A549 (cell line): ENCODE results near the gene ANO10. TPM values are rescaled to one million over a fixed set of nuclear protein-coding genes. Genes with fewer than 3 reads are reported as not detected.

Experiments
- ATAC-seq, 2 experiments: fragments of 200-7000 bp in 1 of 2; fragments of >200 bp in 1 of 2; cut with Nextera tagmentation in 1 of 2; cut with Tn5 transposase in 1 of 2; 3 replicates each; pipeline versions ENCODE4 v1.8.0 to v1.9.1; 2018 to 2020; ENCODE audit warnings: mild to moderate bottlenecking in 1 of 2, moderate library complexity in 1 of 2
- CTCF ChIA-PET: fragments of 300-600 bp; sonication (Branson Sonifier 250); formaldehyde crosslinking; extraction: SDS; loops from one replicate; lab custom pipeline; 2021; ENCODE audit warnings: antibody characterized with exemption, inconsistent platforms; lab: Yijun Ruan, JAX
- POLR2A ChIA-PET: fragments of 350-600 bp; formaldehyde crosslinking; extraction: SDS; loops from one replicate; lab custom pipeline; 2021; ENCODE audit warnings: antibody characterized with exemption, inconsistent platforms; lab: Yijun Ruan, JAX
- DNase-seq, 2 experiments: peaks; one replicate each; pipeline versions ENCODE4 v3.0.0 to v3.0.0-alpha.2; 2011 to 2016; ENCODE audit warnings: low read depth in 1 of 2, low spot score in 1 of 2
- FAIRE-seq: peaks from 2 replicates; lab custom pipeline; 2011; peaks lifted over from hg19 to GRCh38; lab: Jason Lieb, UNC
- H3K27ac ChIP-seq, 2 experiments: fragments of >200 bp; sonication (Bioruptor Twin); formaldehyde crosslinking; 3 replicates each; pipeline ENCODE4 v1.5.1; 2016 to 2017
- H3K4me1 ChIP-seq: fragments of >200 bp; sonication (Bioruptor Twin); formaldehyde crosslinking; 3 replicates; pipeline ENCODE4 v1.6.1; 2016
- H3K4me2 ChIP-seq: fragments of >200 bp; sonication (Bioruptor Twin); formaldehyde crosslinking; 3 replicates; pipeline ENCODE4 v1.6.1; 2016
- H3K4me3 ChIP-seq: fragments of >200 bp; sonication (Bioruptor Twin); formaldehyde crosslinking; 3 replicates; pipeline ENCODE4 v1.5.1; 2016
- H3K9me3 ChIP-seq: fragments of >200 bp; sonication (Bioruptor Twin); formaldehyde crosslinking; 3 replicates; pipeline ENCODE4 v1.6.1; 2016
- ATOH8 ChIP-seq: fragments of 250-450 bp; sonication (Bioruptor Pico); IDR thresholded peaks from 2 replicates; pipeline ENCODE4 v1.5.0; 2020; ENCODE audit warnings: low read depth, mild to moderate bottlenecking, moderate library complexity
- BHLHE40 ChIP-seq: IDR thresholded peaks from 2 replicates; pipeline ENCODE4 v1.6.1; 2012; ENCODE audit warnings: low read depth, low read length, inconsistent platforms
- CEBPB ChIP-seq, 2 experiments: fragments of >200 bp in 1 of 2; sonication (Bioruptor Twin) in 1 of 2; formaldehyde crosslinking in 1 of 2; IDR thresholded peaks; 2 replicates each; pipeline ENCODE4 v1.6.1; 2012 to 2016
- CHD2 ChIP-seq: fragments of 150-350 bp; IDR thresholded peaks from 2 replicates; pipeline ENCODE4 v1.6.1; 2014; ENCODE audit warnings: low read length; ENCODE audit not compliant: partially characterized antibody
- CTCF ChIP-seq: fragments of >200 bp; sonication (Bioruptor Twin); formaldehyde crosslinking; IDR thresholded peaks from 3 replicates; pipeline ENCODE4 v1.5.1; 2016
- EHF ChIP-seq: fragments of 250-450 bp; sonication (Bioruptor Pico); IDR thresholded peaks from 2 replicates; pipeline ENCODE4 v1.5.0; 2020; ENCODE audit warnings: mild to moderate bottlenecking
- EP300 ChIP-seq, 2 experiments: fragments of >200 bp; sonication (Bioruptor Twin); formaldehyde crosslinking; IDR thresholded peaks; 2 replicates in 1 of 2; 3 replicates in 1 of 2; pipeline ENCODE4 v1.6.1; 2016 to 2017
- GATA3 ChIP-seq: IDR thresholded peaks from 2 replicates; pipeline ENCODE4 v1.6.1; 2012; ENCODE audit warnings: borderline replicate concordance
- HOXA7 ChIP-seq: fragments of 250-450 bp; sonication (Bioruptor Pico); IDR thresholded peaks from 2 replicates; pipeline ENCODE4 v1.5.0; 2020; ENCODE audit warnings: mild to moderate bottlenecking, moderate library complexity
- JUNB ChIP-seq: fragments of >200 bp; sonication (Bioruptor Twin); formaldehyde crosslinking; IDR thresholded peaks from 2 replicates; pipeline ENCODE4 v1.6.1; 2016
- KDM1A ChIP-seq: fragments of 200-600 bp; sonication (generic); IDR thresholded peaks from 2 replicates; pipeline ENCODE4 v1.6.1; 2016; ENCODE audit warnings: low read depth, mild to moderate bottlenecking
- KDM5A ChIP-seq: fragments of 200-600 bp; sonication (generic); IDR thresholded peaks from 2 replicates; pipeline ENCODE4 v1.6.1; 2016; ENCODE audit warnings: antibody characterized with exemption, mild to moderate bottlenecking
- MAFK ChIP-seq: fragments of 450-650 bp; IDR thresholded peaks from 2 replicates; pipeline ENCODE4 v1.6.1; 2014; ENCODE audit not compliant: partially characterized antibody
- MAZ ChIP-seq: fragments of 150-350 bp; IDR thresholded peaks from 2 replicates; pipeline ENCODE4 v1.6.1; 2014; ENCODE audit warnings: antibody characterized with exemption, low read depth, low read length, borderline replicate concordance
- MYC ChIP-seq: IDR thresholded peaks from 2 replicates; pipeline ENCODE4 v1.6.1; 2012; ENCODE audit warnings: mild to moderate bottlenecking, inconsistent platforms, low read length, improper control_type of control experiment, borderline replicate concordance
- RAD21 ChIP-seq, 2 experiments: fragments of >200 bp in 1 of 2; sonication (Bioruptor Twin) in 1 of 2; formaldehyde crosslinking in 1 of 2; IDR thresholded peaks in 1 of 2; conservative IDR thresholded peaks in 1 of 2; 2 replicates in 1 of 2; 3 replicates in 1 of 2; pipeline ENCODE4 v1.6.1; 2012 to 2018; ENCODE audit warnings: inconsistent platforms in 1 of 2
- REST ChIP-seq: fragments of 200-600 bp; sonication (generic); IDR thresholded peaks from 2 replicates; pipeline ENCODE4 v1.6.1; 2016; ENCODE audit warnings: antibody characterized with exemption, mild to moderate bottlenecking, moderate library complexity
- SMC3 ChIP-seq: fragments of >200 bp; sonication (Bioruptor Twin); formaldehyde crosslinking; IDR thresholded peaks from 3 replicates; pipeline ENCODE4 v1.6.1; 2018; ENCODE audit warnings: inconsistent platforms
- TFCP2L1 ChIP-seq: fragments of 250-450 bp; sonication (Bioruptor Pico); IDR thresholded peaks from 2 replicates; pipeline ENCODE4 v1.5.0; 2021; ENCODE audit warnings: mild to moderate bottlenecking
- TP53 ChIP-seq: fragments of 250-450 bp; sonication (Bioruptor Pico); IDR thresholded peaks from 2 replicates; pipeline ENCODE4 v1.5.0; 2021; ENCODE audit warnings: mild to moderate bottlenecking, moderate library complexity
- USF2 ChIP-seq: fragments of 450-650 bp; IDR thresholded peaks from 2 replicates; pipeline ENCODE4 v1.6.1; 2014; ENCODE audit warnings: antibody characterized with exemption
- ZC3H11A ChIP-seq: fragments of 450-650 bp; IDR thresholded peaks from 2 replicates; pipeline ENCODE4 v1.6.1; 2014; ENCODE audit warnings: antibody characterized with exemption, mild to moderate bottlenecking
- ZFP36 ChIP-seq: fragments of 450-650 bp; IDR thresholded peaks from 2 replicates; pipeline ENCODE4 v1.6.1; 2014; ENCODE audit warnings: borderline replicate concordance; ENCODE audit not compliant: partially characterized antibody
- WGBS: methylation state at CpG from one replicate; pipeline ENCODE4 v1.1.6; 2017; ENCODE audit errors: missing lambda C conversion rate; 5-methylcytosine and 5-hydroxymethylcytosine counted together
- polyA plus RNA-seq, 4 experiments: library from polyadenylated mRNA; depleted of rRNA in 3 of 4; stranded (reverse); fragments of >200 nt; fragmentation: RNase III in 1 of 4; extraction: RNeasy Plus Mini Kit Qiagen cat#74134 plus additional on column Dnase treatment in 1 of 4; gene quantifications; 2 replicates in 3 of 4; 3 replicates in 1 of 4; pipeline ENCODE4 v1.2.3, GENCODE V29; 2011 to 2017

Gene ANO10
- polyA plus RNA-seq, 2 of the 4 experiments (the other 2 are of a cell fraction), result 20.0 to 22.8 TPM

GRCh38 chr3:43372007-43372740, 249.6 kb downstream of the ANO10 start:
- no peak for TF ChIP-seq KDM1A
- no peak for TF ChIP-seq CEBPB (IDR thresholded peaks at IDR 0.05)
- TF ChIP-seq RAD21 (conservative IDR thresholded peaks at IDR 0.05 in 1 of 2, IDR thresholded peaks at IDR 0.05 in 1 of 2), result no peak
- no peak for TF ChIP-seq GATA3
- no peak for TF ChIP-seq HOXA7 (CRISPR knock-in tag)
- TF ChIP-seq SMC3, result no peak
- no peak for TF ChIP-seq ZC3H11A
- no peak for TF ChIP-seq MYC
- no peak for TF ChIP-seq CHD2
- no peak for TF ChIP-seq KDM5A
- no peak for TF ChIP-seq USF2
- no peak for TF ChIP-seq CTCF
- TF ChIP-seq MAZ, result no peak
- TF ChIP-seq ZFP36, result no peak
- TF ChIP-seq TP53 (CRISPR knock-in tag), result no peak
- no peak for TF ChIP-seq ATOH8 (CRISPR knock-in tag)
- TF ChIP-seq JUNB, result no peak
- no peak for TF ChIP-seq TFCP2L1
- TF ChIP-seq, all 56 proteins: peak for 0
- H3K9me3 ChIP-seq, result no peaks in the 10 kb centered on the region
- H3K4me2 ChIP-seq, result no peak overlapping the region
- ATAC-seq (no peak), DNase-seq (no peak), FAIRE-seq (no peak)
- H3K4me3 ChIP-seq, result no peak overlapping the region
- CTCF ChIA-PET, result no interaction called here
- H3K4me1 ChIP-seq, result no peaks in the 10 kb centered on the region
- POLR2A ChIA-PET, result no interaction called here
- WGBS, result 88% methylated on average over 10 of the region's 10 CpGs
- no peak overlapping the region for H3K27ac ChIP-seq

- H3K4me3 ChIP-seq, result no peak overlapping the region
- no peak for ATAC-seq
- ChIA-PET POLR2A (no interaction called here), CTCF (no interaction called here)
- no peaks in the 10 kb centered on the region for H3K9me3 ChIP-seq
- no peak for DNase-seq
- FAIRE-seq, result no peak
- H3K4me1 ChIP-seq, result no peaks in the 10 kb centered on the region
- TF ChIP-seq MAFK (no peak), REST (no peak), EHF (CRISPR knock-in tag) (no peak), EP300 (IDR thresholded peaks at IDR 0.05) (no peak), BHLHE40 (no peak)
- WGBS, result 61% methylated on average over 3 of the region's 3 CpGs
- H3K4me2 ChIP-seq, result no peak overlapping the region
- H3K27ac ChIP-seq, result no peak overlapping the region
These were observed 250.3 kb downstream of the ANO10 start for GRCh38 chr3:43371494-43371893.
